Glutamatergic neuron (in vitro differentiated cells): ENCODE measurements around the gene PRH2. TPM values are rescaled to one million over a fixed set of nuclear protein-coding genes. Genes with fewer than 3 reads are reported as not detected.

Source experiments
- DNase-seq: peaks from one replicate; pipeline ENCODE4 v3.0.0; 2022
- H3K27ac Mint-ChIP-seq: one replicate; pipeline ENCODE4 v1.8.0; 2020; ENCODE audit warnings: mild to moderate bottlenecking, mixed read lengths, inconsistent platforms; ENCODE audit not compliant: unreplicated experiment
- H3K27me3 Mint-ChIP-seq: one replicate; pipeline ENCODE4 v1.8.0; 2020; ENCODE audit warnings: mild to moderate bottlenecking, moderate library complexity, mixed read lengths, inconsistent platforms; ENCODE audit not compliant: unreplicated experiment
- H3K36me3 Mint-ChIP-seq: one replicate; pipeline ENCODE4 v1.8.0; 2020; ENCODE audit warnings: mild to moderate bottlenecking, mixed read lengths, inconsistent platforms; ENCODE audit not compliant: unreplicated experiment
- H3K4me1 Mint-ChIP-seq: one replicate; pipeline ENCODE4 v1.8.0; 2020; ENCODE audit warnings: mild to moderate bottlenecking, low read depth, mixed read lengths, inconsistent platforms; ENCODE audit not compliant: unreplicated experiment
- H3K4me3 Mint-ChIP-seq: one replicate; pipeline ENCODE4 v1.8.0; 2020; ENCODE audit warnings: mild to moderate bottlenecking, mixed read lengths, inconsistent platforms; ENCODE audit not compliant: unreplicated experiment
- H3K9me3 Mint-ChIP-seq: one replicate; pipeline ENCODE4 v1.8.0; 2020; ENCODE audit warnings: mild to moderate bottlenecking, moderate library complexity, mixed read lengths, inconsistent platforms; ENCODE audit not compliant: unreplicated experiment
- CTCF ChIP-seq: fragments of 200-600 bp; sonication (generic); IDR thresholded peaks from one replicate; pipeline ENCODE4 v1.5.0; 2021; ENCODE audit not compliant: partially characterized antibody, unreplicated experiment
- long read RNA-seq: library from polyadenylated mRNA; unstranded; transcript quantifications from one replicate; pipeline ENCODE4 v2.0.0, GENCODE V29; 2020; ENCODE audit not compliant: unreplicated experiment
- total RNA-seq: library from RNA; stranded (reverse); fragmentation: NEBNext Ultra II Directional; extraction: Animal tissue kit (Norgen Biotek cat#: 25700); gene quantifications from one replicate; pipeline ENCODE4 v1.2.1, GENCODE V29; 2021; ENCODE audit not compliant: unreplicated experiment

The PRH2 gene
- not detected for total RNA-seq
- long read RNA-seq, result 0 reads

GRCh38 chr12:10928746-10929286 lies at the start of gene PRH2:
TSS of gene PRH2 (plus strand) at chr12:10929236. CDS start at chr12:10929274, 38 bp downstream.
- DNase-seq, result no peak
- Mint-ChIP-seq H3K27me3 (peaks cover 4% of the 10 kb centered on the region), H3K9me3 (peaks cover 3% of the 10 kb centered on the region), H3K27ac (no peak within 1 kb of the TSS), H3K4me1 (no peaks in the 10 kb centered on the region), H3K36me3 (no peaks in the 10 kb centered on the region), H3K4me3 (no peak within 1 kb of the TSS)
- TF ChIP-seq CTCF, result no peak

DNA sequence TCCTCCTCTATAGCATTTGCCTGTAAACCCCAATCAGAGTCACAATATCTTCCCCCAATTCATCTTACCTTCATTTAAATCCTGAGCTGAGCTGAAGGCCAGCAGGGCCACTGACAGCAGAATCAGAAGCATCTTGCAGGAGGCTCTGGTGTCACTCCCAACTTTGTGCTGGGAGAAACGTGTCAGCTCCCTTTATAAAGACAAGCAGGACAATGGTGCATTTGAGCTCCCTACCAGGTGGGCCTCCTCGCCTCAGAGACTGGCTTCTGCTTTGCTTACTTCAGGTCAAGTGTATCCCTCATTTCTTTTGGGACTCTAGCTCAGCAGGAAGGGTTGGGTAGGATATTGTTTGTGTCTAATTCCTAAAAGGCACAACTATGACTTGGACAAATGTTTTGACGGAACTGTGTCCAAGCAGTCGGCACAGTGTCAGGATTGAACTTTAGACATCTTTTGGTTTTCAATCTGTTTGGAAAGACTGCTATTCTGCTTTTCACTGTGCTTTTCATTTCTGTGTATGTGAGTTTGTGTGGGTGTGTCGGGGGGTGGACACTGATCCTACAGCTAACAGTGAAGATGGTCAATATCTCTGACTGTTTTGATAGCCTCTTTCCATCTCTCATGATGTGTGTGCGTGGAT lies 44.8 kb upstream of the PRH2 start, which contains the start of gene PRH1:
Gene PRH1 (minus strand): TSS at position 170 of the 640 bp plus-strand sequence. CDS start 38 bp downstream, at position 132.
- TF ChIP-seq CTCF, result no peak
- Mint-ChIP-seq H3K4me3 (no peak within 1 kb of the TSS), H3K27ac (no peak within 1 kb of the TSS), H3K9me3 (no peaks in the 10 kb centered on the region), H3K36me3 (no peaks in the 10 kb centered on the region), H3K27me3 (no peaks in the 10 kb centered on the region), H3K4me1 (no peaks in the 10 kb centered on the region)
- DNase-seq, result no peak

GRCh38 chr12:10889226-10889625 lies 39.8 kb upstream of the PRH2 start:
- no peak for TF ChIP-seq CTCF
- Mint-ChIP-seq H3K4me3 (no peak overlapping the region), H3K27ac (no peak overlapping the region), H3K27me3 (no peaks in the 10 kb centered on the region), H3K4me1 (no peaks in the 10 kb centered on the region), H3K36me3 (no peaks in the 10 kb centered on the region), H3K9me3 (no peaks in the 10 kb centered on the region)
- no peak for DNase-seq

DNA sequence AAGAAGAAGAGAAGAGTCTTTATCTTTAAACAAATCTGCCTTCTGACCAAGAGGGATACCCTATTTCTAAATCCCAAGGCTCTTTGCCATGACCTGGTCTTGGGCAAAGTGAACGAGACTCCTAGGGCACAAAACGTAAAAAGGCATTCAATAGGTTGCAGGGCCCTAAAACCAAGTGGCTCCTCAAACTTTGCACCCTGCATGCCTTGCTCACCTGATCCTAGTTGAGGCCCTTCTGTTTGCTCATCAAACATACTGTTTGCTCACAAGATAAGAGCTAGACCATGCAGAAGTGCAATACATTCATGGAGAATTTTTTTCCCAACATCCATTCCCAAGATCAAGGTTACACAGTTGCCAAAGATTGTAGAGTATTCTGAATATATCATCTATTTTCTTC lies 37.1 kb upstream of the PRH2 start:
- H3K27ac Mint-ChIP-seq, result no peak overlapping the region
- H3K9me3 Mint-ChIP-seq, result no peaks in the 10 kb centered on the region

More for the DNA sequence above, 37.1 kb upstream of the PRH2 start:
- Mint-ChIP-seq H3K4me3 (no peak overlapping the region), H3K27me3 (no peaks in the 10 kb centered on the region), H3K4me1 (no peaks in the 10 kb centered on the region), H3K36me3 (no peaks in the 10 kb centered on the region)
- no peak for TF ChIP-seq CTCF
- DNase-seq, result no peak
